ENCODE data around the gene VIPR1. TPM values are rescaled to one million over a fixed set of nuclear protein-coding genes. Genes with fewer than 3 reads are reported as not detected.

The VIPR1 gene
- total and polyA plus RNA-seq, 7 donors, result 2.6 to 50.6 (median 9.6) TPM

GRCh38 chr3:42497009-42497731 lies 5.3 kb upstream of the VIPR1 start:
- TF ChIP-seq POLR2A (IDR thresholded peaks at IDR 0.05), result no peak
- TF ChIP-seq EP300 (IDR thresholded peaks at IDR 0.05), result no peak
- TF ChIP-seq POLR2AphosphoS5 (IDR thresholded peaks at IDR 0.05), result no peak
- TF ChIP-seq CTCF (IDR thresholded peaks at IDR 0.05), result no peak
- Histone ChIP-seq H3K27me3 (peaks cover 8 to 27% (median 23%) of the 10 kb centered on the region in 3 donors), H3K4me1 (peaks cover 0 to 13% (median 12%) of the 10 kb centered on the region in 4 donors), H3K9me3 (no peaks in the 10 kb centered on the region), H3K36me3 (no peaks in the 10 kb centered on the region), H3K4me3 (no peak overlapping the region), H3K27ac (no peak overlapping the region)
- 29 to 67% methylated on average over 13 of the region's 13 CpGs for WGBS, 2 donors
- intact Hi-C loops (cut with DNase I), result no loop called here
- DNase-seq, result peak; percentile 24

DNA sequence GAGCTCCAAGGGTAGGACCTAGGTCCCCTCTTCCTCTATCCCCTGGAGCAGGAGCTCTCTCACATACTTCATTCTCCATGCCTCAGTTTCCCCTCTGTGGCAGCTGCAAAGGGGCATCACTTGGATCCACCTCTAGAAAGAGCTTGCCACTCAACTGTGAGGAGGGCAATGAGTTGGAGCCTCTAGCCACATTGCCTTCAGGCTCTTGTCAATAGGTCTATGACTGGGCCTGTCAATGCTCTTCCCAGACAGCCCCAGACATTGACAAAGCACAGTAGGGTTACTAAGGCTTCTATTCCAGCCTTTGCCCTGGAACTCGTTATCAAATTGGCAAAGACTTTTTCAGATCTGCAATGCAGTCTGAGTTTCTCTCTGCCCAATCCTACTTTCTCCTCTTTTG lies 4.4 kb upstream of the VIPR1 start:
- Histone ChIP-seq H3K9me3 (no peaks in the 10 kb centered on the region), H3K27ac (no peak overlapping the region), H3K4me1 (peaks cover 0 to 21% (median 19%) of the 10 kb centered on the region in 4 donors), H3K36me3 (no peaks in the 10 kb centered on the region), H3K4me3 (no peak overlapping the region), H3K27me3 (peaks cover 8 to 36% (median 32%) of the 10 kb centered on the region in 3 donors)
- intact Hi-C loops (cut with DNase I), result no loop called here
- TF ChIP-seq CTCF (IDR thresholded peaks at IDR 0.05), result no peak
- TF ChIP-seq EP300 (IDR thresholded peaks at IDR 0.05), result no peak
- no peak for TF ChIP-seq POLR2AphosphoS5 (IDR thresholded peaks at IDR 0.05)
- TF ChIP-seq POLR2A (IDR thresholded peaks at IDR 0.05), result no peak
- 22 to 62% methylated on average over 1 of the region's 1 CpG for WGBS, 2 donors
- DNase-seq, result peak; percentile 22

GRCh38 chr3:42498791-42499477 lies 3.5 kb upstream of the VIPR1 start:
- intact Hi-C loops (cut with DNase I), result no loop called here
- Histone ChIP-seq H3K27ac (no peak overlapping the region), H3K36me3 (no peaks in the 10 kb centered on the region), H3K4me3 (no peak overlapping the region), H3K4me1 (peaks cover 0 to 22% (median 19%) of the 10 kb centered on the region in 4 donors), H3K9me3 (no peaks in the 10 kb centered on the region), H3K27me3 (peaks cover 8 to 41% (median 37%) of the 10 kb centered on the region in 3 donors)
- TF ChIP-seq CTCF (IDR thresholded peaks at IDR 0.05) (no peak), EP300 (IDR thresholded peaks at IDR 0.05) (no peak), POLR2AphosphoS5 (IDR thresholded peaks at IDR 0.05) (no peak), POLR2A (IDR thresholded peaks at IDR 0.05) (no peak)
- peak; percentile 38 for DNase-seq
- 70 to 87% methylated on average over 13 of the region's 13 CpGs for WGBS, 2 donors

DNA sequence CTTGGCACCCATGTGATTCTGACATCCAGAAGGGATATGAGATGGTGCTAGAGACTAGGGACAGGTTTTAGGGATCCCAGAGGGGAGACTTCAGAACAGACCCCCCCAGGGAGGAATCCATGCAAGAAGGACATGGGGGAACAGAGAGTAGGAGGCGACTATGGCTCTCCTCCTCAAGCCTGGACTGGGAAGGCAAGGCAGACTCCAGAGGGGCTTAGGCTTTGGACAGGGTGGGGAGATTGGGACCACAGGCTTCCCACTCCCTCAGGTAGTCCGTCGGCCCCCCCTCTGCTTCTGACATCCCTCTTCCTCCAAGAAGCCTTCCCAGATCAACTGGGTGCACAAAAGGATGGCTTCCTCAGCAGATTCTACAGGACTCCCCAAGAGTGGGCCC lies 3.0 kb upstream of the VIPR1 start:
- 87 to 90% methylated on average over 3 of the region's 3 CpGs for WGBS, 2 donors
- Histone ChIP-seq H3K4me3 (no peak overlapping the region), H3K27me3 (peaks cover 8 to 41% (median 37%) of the 10 kb centered on the region in 3 donors), H3K9me3 (no peaks in the 10 kb centered on the region), H3K36me3 (no peaks in the 10 kb centered on the region), H3K4me1 (peaks cover 0 to 22% (median 19%) of the 10 kb centered on the region in 4 donors), H3K27ac (no peak overlapping the region)
- TF ChIP-seq EP300 (IDR thresholded peaks at IDR 0.05), result no peak
- no peak for TF ChIP-seq CTCF (IDR thresholded peaks at IDR 0.05)
- TF ChIP-seq POLR2A (IDR thresholded peaks at IDR 0.05), result no peak
- no peak for TF ChIP-seq POLR2AphosphoS5 (IDR thresholded peaks at IDR 0.05)
- intact Hi-C loops (cut with DNase I), result no loop called here
- DNase-seq, result peak; percentile 44

Measured in sigmoid colon (tissue), 7 donors.